ENCODE results near the gene NUP160. TPM values are rescaled to one million over a fixed set of nuclear protein-coding genes. Genes with fewer than 3 reads are reported as not detected.

The NUP160 gene
- total RNA-seq, 2 donors from 2014 or later = 82.1 to 87.6 TPM

DNA sequence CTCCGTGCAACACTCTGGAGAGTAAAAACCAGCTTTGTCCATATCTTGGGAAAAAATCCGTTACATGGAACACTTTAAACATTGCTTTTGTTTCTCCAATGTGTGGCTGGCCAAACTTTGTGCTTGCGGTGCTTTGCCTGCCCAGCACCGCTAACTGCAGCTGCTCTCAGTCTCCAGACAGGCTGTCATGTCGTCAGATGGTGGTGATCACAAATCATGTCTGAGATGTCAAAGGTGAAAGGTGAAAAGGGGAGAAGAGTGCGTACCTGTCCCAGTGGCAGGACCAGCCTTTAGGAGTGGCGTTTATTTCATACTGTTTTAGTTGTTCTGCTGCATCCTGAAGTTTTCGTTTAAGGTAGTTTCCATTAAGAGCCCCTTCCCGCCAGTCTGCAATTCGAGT, 115.9 kb downstream of the NUP160 start:
- H3K27ac Mint-ChIP-seq = no peak overlapping the region
- Histone ChIP-seq H3K9me3 (ENCODE audit: control insufficient read depth, low read length) (no peaks in the 10 kb centered on the region), H3K4me3 (ENCODE audit: low read length) (no peak overlapping the region), H3K27me3 (ENCODE audit: control insufficient read depth, insufficient read depth, low read length, poor library complexity, severe bottlenecking) (no peaks in the 10 kb centered on the region), H3K27ac (ENCODE audit: low read depth, low read length) (peak overlapping the region; percentile 16), H3K36me3 (ENCODE audit: control insufficient read depth, insufficient read depth, low read length) (peaks cover 94% of the 10 kb centered on the region), H3K9ac (ENCODE audit: extremely low read depth, low read length, poor library complexity, severe bottlenecking) (no peak overlapping the region), H3K4me1 (ENCODE audit: control insufficient read depth, insufficient read depth, low read length) (no peaks in the 10 kb centered on the region)
- H3K4me3 Mint-ChIP-seq = no peak overlapping the region
- H3K36me3 Mint-ChIP-seq (ENCODE audit: low read depth) = peaks cover 82% of the 10 kb centered on the region
- no peaks in the 10 kb centered on the region for H3K9me3 Mint-ChIP-seq
- TF ChIP-seq, protein P1, sequence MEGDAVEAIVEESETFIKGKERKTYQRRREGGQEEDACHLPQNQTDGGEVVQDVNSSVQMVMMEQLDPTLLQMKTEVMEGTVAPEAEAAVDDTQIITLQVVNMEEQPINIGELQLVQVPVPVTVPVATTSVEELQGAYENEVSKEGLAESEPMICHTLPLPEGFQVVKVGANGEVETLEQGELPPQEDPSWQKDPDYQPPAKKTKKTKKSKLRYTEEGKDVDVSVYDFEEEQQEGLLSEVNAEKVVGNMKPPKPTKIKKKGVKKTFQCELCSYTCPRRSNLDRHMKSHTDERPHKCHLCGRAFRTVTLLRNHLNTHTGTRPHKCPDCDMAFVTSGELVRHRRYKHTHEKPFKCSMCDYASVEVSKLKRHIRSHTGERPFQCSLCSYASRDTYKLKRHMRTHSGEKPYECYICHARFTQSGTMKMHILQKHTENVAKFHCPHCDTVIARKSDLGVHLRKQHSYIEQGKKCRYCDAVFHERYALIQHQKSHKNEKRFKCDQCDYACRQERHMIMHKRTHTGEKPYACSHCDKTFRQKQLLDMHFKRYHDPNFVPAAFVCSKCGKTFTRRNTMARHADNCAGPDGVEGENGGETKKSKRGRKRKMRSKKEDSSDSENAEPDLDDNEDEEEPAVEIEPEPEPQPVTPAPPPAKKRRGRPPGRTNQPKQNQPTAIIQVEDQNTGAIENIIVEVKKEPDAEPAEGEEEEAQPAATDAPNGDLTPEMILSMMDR (conservative IDR thresholded peaks at IDR 0.05) = no peak
- no peaks in the 10 kb centered on the region for H3K4me1 Mint-ChIP-seq
- DNase-seq = no peak
- no peaks in the 10 kb centered on the region for H3K27me3 Mint-ChIP-seq (ENCODE audit: insufficient read depth)
- WGBS, 2 experiments (ENCODE audit: insufficient coverage in 1 of 2, insufficient read length in 1 of 2) = 95 to 99% methylated on average over 9 to 10 of the region's 10 CpGs

DNA sequence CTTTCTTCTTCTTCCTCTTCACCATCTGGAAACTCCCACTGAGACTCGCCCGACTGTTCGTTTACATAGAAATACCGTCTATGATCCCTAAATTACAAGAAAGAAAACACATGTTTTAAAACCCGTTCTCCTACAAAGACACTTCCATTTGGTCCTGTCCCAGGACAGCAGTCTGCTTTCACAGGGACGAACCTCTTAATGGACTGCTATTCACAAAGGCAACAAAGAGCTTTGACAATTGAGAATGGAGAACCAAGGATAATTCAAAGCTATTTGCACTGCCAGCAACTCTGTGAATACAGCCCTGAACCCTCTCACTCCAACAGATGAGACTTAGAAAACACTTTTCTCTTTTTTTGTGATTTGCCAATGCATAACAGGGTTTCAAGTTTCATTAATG, 116.7 kb downstream of the NUP160 start:
- no peaks in the 10 kb centered on the region for H3K27me3 ChIP-seq (ENCODE audit: control insufficient read depth, insufficient read depth, low read length, poor library complexity, severe bottlenecking)
- H3K9me3 ChIP-seq (ENCODE audit: control insufficient read depth, low read length) = no peaks in the 10 kb centered on the region
- 92 to 97% methylated on average over 6 of the region's 6 CpGs for WGBS, 2 experiments (ENCODE audit: insufficient coverage in 1 of 2, insufficient read length in 1 of 2)
- H3K4me3 ChIP-seq (ENCODE audit: low read length) = no peak overlapping the region
- Mint-ChIP-seq H3K36me3 (ENCODE audit: low read depth) (peaks cover 79% of the 10 kb centered on the region), H3K27me3 (ENCODE audit: insufficient read depth) (no peaks in the 10 kb centered on the region), H3K4me1 (no peaks in the 10 kb centered on the region), H3K9me3 (no peaks in the 10 kb centered on the region), H3K27ac (no peak overlapping the region), H3K4me3 (no peak overlapping the region)
- H3K27ac ChIP-seq (ENCODE audit: low read depth, low read length) = peak overlapping the region; percentile 59
- TF ChIP-seq, protein P1 (conservative IDR thresholded peaks at IDR 0.05) = no peak
- no peaks in the 10 kb centered on the region for H3K4me1 ChIP-seq (ENCODE audit: control insufficient read depth, insufficient read depth, low read length)
- H3K36me3 ChIP-seq (ENCODE audit: control insufficient read depth, insufficient read depth, low read length) = peaks cover 94% of the 10 kb centered on the region
- DNase-seq = no peak
- H3K9ac ChIP-seq (ENCODE audit: extremely low read depth, low read length, poor library complexity, severe bottlenecking) = no peak overlapping the region

Other genes with a start within 250 kb of the NUP160 start
- 100 to 1,000 TPM; 123 to 147 TPM for gene MTCH2, start 205.8 kb downstream of the NUP160 start, total RNA-seq
- gene AGBL2, start 133.0 kb downstream of the NUP160 start, total RNA-seq = 1 to 10 TPM; 5.0 to 8.7 TPM
- 100 to 1,000 TPM; 118 to 141 TPM for gene FNBP4, start 81.0 kb downstream of the NUP160 start, total RNA-seq
- gene PTPRJ, start 132.2 kb upstream of the NUP160 start, total RNA-seq = 10 to 100 TPM; 26.5 to 37.4 TPM

Measured in endodermal cell (in vitro differentiated cells).